Measurements from ENCODE around the gene THEM5. TPM values are rescaled to one million over a fixed set of nuclear protein-coding genes. Genes with fewer than 3 reads are reported as not detected.
"Not testable (repeated sequence)": the region's sequence is repeated elsewhere in the genome, so short reads cannot be mapped to it uniquely, and the experiment has no call there.

THEM5 gene
- total and polyA plus RNA-seq, 7 experiments from 2014 or later: not detected

DNA sequence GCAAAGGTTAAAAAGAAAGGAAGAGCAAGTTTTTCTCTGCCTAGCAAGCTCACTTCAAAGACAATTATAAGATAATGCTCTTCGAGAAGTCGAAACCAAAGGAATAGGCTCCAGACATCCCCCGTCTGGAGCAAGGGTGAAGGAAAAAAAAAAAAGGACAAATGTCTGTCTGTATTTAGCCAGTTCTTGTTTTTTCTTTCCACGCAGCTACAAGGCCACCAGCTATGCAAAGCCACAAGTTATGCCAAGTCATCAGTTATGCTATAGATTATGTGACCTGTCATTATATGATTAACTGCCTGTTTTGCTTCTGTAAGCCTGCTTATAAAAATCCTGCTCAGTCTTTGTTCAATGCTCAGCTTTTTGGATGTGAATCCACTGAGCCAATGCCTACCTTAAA lies 2.4 kb upstream of the THEM5 start:
- Histone ChIP-seq H3K4me1 (ENCODE audit: control insufficient read depth in 2 of 2, insufficient read depth in 2 of 2, low read length in 2 of 2) (no peaks in the 10 kb centered on the region), H3K27me3 (ENCODE audit: control insufficient read depth in 2 of 2, insufficient read depth in 2 of 2, low read length in 2 of 2) (no peaks in the 10 kb centered on the region), H3K4me3 (ENCODE audit: low read length) (no peak overlapping the region), H3K9me3 (ENCODE audit: control insufficient read depth in 2 of 3, low read length in 3 of 3) (no peaks in the 10 kb centered on the region), H3K36me3 (ENCODE audit: control insufficient read depth in 2 of 3, insufficient read depth in 3 of 3, low read length in 3 of 3) (no peaks in the 10 kb centered on the region), H3K27ac (ENCODE audit: low read depth, low read length) (no peak overlapping the region)
- Mint-ChIP-seq H3K36me3 (peaks cover 0 to 1% (median 0%) of the 10 kb centered on the region in 5 donors), H3K27ac (no peak overlapping the region), H3K4me1 (peaks cover 0 to 9% (median 0%) of the 10 kb centered on the region in 7 donors), H3K4me3 (no peak overlapping the region), H3K27me3 (peaks cover 0 to 5% (median 0%) of the 10 kb centered on the region in 5 donors), H3K9me3 (no peaks in the 10 kb centered on the region)
- ATAC-seq (no peak), DNase-seq (no peak)
- CTCF ChIA-PET: no interaction called here
- intact Hi-C loops (cut with micrococcal nuclease): no loop called here
- POLR2A ChIA-PET: no interaction called here

DNA sequence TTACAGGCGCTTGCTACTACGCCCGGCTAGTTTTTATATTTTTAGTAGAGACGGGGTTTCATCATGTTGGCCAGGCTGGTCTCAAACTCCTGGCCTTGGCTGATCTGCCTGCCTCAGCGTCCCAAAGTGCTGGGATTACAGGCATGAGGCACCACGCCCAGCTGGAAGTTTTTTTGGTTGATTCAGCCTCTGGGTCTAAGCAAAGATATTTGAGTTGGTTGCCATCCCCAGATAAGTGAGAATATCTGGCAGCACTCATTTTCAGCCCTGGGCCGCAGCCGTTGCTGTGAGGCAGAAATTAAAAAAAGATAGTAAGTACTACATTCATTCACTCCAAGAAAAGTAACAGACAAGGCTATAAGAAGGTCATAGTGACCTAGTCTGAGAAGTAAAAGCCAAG lies 2.0 kb upstream of the THEM5 start:
- H3K36me3 Mint-ChIP-seq; H3K4me1 ChIP-seq (ENCODE audit: control insufficient read depth in 2 of 2, insufficient read depth in 2 of 2, low read length in 2 of 2); H3K4me3 Mint-ChIP-seq; H3K4me3 ChIP-seq (ENCODE audit: low read length); intact Hi-C loops (cut with micrococcal nuclease); POLR2A ChIA-PET; H3K9me3 ChIP-seq (ENCODE audit: control insufficient read depth in 2 of 3, low read length in 3 of 3); CTCF ChIA-PET; H3K9me3 Mint-ChIP-seq; H3K27me3 Mint-ChIP-seq; ATAC-seq; H3K27ac Mint-ChIP-seq; H3K27me3 ChIP-seq (ENCODE audit: control insufficient read depth in 2 of 2, insufficient read depth in 2 of 2, low read length in 2 of 2); H3K36me3 ChIP-seq (ENCODE audit: control insufficient read depth in 2 of 3, insufficient read depth in 3 of 3, low read length in 3 of 3); H3K27ac ChIP-seq (ENCODE audit: low read depth, low read length): not testable (repeated sequence)
- peak in 1 of 9 donors; percentile 7 for DNase-seq
- peaks cover 0 to 11% (median 0%) of the 10 kb centered on the region in 7 donors for H3K4me1 Mint-ChIP-seq

DNA sequence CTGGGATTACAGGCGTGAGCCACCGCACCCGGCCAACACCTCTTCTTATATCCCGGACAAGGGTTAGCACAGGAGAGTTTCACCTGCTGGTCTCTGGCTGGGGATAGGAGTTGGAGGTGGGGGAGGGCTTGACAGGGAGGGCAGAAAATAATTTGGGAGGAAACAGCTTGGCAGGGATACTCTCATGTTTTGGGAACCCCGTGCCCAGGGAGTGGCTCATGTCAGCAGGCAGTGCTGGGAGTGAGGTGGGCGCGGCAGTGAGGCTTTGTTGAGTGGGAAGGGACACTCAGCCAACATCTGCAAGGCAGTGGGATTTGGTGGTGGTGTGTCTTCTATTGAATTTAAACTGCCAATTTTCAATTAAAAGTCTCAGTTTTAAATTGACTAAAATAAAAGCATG lies 1.1 kb upstream of the THEM5 start:
- ChIA-PET CTCF (no interaction called here), POLR2A (no interaction called here)
- no peaks in the 10 kb centered on the region for H3K9me3 Mint-ChIP-seq
- Histone ChIP-seq H3K27ac (ENCODE audit: low read depth, low read length) (no peak overlapping the region), H3K9me3 (ENCODE audit: control insufficient read depth in 2 of 3, low read length in 3 of 3) (no peaks in the 10 kb centered on the region), H3K27me3 (ENCODE audit: control insufficient read depth in 2 of 2, insufficient read depth in 2 of 2, low read length in 2 of 2) (no peaks in the 10 kb centered on the region), H3K4me3 (ENCODE audit: low read length) (no peak overlapping the region), H3K4me1 (ENCODE audit: control insufficient read depth in 2 of 2, insufficient read depth in 2 of 2, low read length in 2 of 2) (no peaks in the 10 kb centered on the region), H3K36me3 (ENCODE audit: control insufficient read depth in 2 of 3, insufficient read depth in 3 of 3, low read length in 3 of 3) (no peaks in the 10 kb centered on the region)
- peaks cover 0 to 7% (median 0%) of the 10 kb centered on the region in 5 donors for H3K27me3 Mint-ChIP-seq
- peaks cover 0 to 11% (median 0%) of the 10 kb centered on the region in 7 donors for H3K4me1 Mint-ChIP-seq
- ATAC-seq (no peak), DNase-seq (no peak)
- H3K4me3 Mint-ChIP-seq: no peak overlapping the region
- intact Hi-C loops (cut with micrococcal nuclease): no loop called here
- H3K27ac Mint-ChIP-seq: no peak overlapping the region
- H3K36me3 Mint-ChIP-seq: peaks cover 0 to 1% (median 0%) of the 10 kb centered on the region in 5 donors

DNA sequence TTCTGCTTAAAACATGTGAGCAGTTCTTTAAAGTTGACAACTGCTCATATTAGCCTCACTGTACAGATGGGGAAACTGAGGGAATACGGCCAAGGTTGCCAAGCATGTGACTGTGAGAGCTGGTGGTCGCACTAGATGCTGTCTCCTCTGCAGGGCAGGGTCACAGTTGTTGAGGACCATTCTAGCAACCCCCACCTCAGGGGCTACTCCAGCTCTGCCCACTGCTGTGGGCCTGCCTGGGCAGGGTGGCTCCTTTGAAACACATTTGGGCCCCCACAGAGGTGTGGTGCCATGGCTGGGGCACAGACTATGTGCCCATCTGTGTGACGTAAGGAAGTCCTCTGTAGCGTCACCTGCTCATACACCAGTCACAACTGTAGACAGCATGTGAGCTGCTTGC lies 779 bp downstream of the THEM5 start:
- Mint-ChIP-seq H3K4me3 (no peak overlapping the region), H3K27me3 (peaks cover 0 to 7% (median 0%) of the 10 kb centered on the region in 5 donors), H3K4me1 (peaks cover 0 to 11% (median 0%) of the 10 kb centered on the region in 7 donors), H3K27ac (no peak overlapping the region), H3K9me3 (no peaks in the 10 kb centered on the region), H3K36me3 (peaks cover 0 to 1% (median 0%) of the 10 kb centered on the region in 5 donors)
- Histone ChIP-seq H3K4me3 (ENCODE audit: low read length) (no peak overlapping the region), H3K36me3 (ENCODE audit: control insufficient read depth in 2 of 3, insufficient read depth in 3 of 3, low read length in 3 of 3) (no peaks in the 10 kb centered on the region), H3K4me1 (ENCODE audit: control insufficient read depth in 2 of 2, insufficient read depth in 2 of 2, low read length in 2 of 2) (no peaks in the 10 kb centered on the region), H3K27ac (ENCODE audit: low read depth, low read length) (no peak overlapping the region), H3K27me3 (ENCODE audit: control insufficient read depth in 2 of 2, insufficient read depth in 2 of 2, low read length in 2 of 2) (no peaks in the 10 kb centered on the region), H3K9me3 (ENCODE audit: control insufficient read depth in 2 of 3, low read length in 3 of 3) (no peaks in the 10 kb centered on the region)
- ATAC-seq (no peak), DNase-seq (no peak)
- POLR2A ChIA-PET: no interaction called here
- intact Hi-C loops (cut with micrococcal nuclease): no loop called here
- CTCF ChIA-PET: no interaction called here

DNA sequence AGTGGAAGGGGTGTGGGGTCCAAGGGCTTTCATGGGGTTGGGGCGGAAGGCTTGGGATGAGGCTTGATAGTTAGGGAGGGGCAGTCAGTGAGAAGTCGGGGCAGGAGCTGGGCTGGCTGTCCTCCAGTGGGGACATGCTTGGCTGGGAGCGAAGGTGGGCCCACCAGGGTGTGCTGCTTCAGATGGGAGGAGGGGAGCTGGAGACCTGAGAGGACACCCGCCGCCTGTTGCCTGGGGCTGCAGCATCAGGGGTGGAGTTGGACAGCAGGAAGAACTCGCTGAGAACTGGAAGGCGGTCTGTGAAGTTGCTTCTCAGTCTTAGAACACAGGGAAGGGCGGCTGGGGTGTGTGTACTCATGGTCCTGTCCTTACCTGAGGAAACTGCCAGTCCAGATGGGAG lies 1.6 kb downstream of the THEM5 start:
- intact Hi-C loops (cut with micrococcal nuclease): no loop called here
- H3K27me3 ChIP-seq (ENCODE audit: control insufficient read depth in 2 of 2, insufficient read depth in 2 of 2, low read length in 2 of 2): no peaks in the 10 kb centered on the region
- H3K27ac Mint-ChIP-seq: no peak overlapping the region
- H3K9me3 ChIP-seq (ENCODE audit: control insufficient read depth in 2 of 3, low read length in 3 of 3): no peaks in the 10 kb centered on the region
- H3K27ac ChIP-seq (ENCODE audit: low read depth, low read length): no peak overlapping the region
- no peak overlapping the region for H3K4me3 Mint-ChIP-seq
- ATAC-seq: no peak
- H3K4me1 ChIP-seq (ENCODE audit: control insufficient read depth in 2 of 2, insufficient read depth in 2 of 2, low read length in 2 of 2): no peaks in the 10 kb centered on the region
- DNase-seq: no peak
- peaks cover 0 to 7% (median 0%) of the 10 kb centered on the region in 5 donors for H3K27me3 Mint-ChIP-seq
- no peak overlapping the region for H3K4me3 ChIP-seq (ENCODE audit: low read length)
- POLR2A ChIA-PET: no interaction called here
- H3K36me3 ChIP-seq (ENCODE audit: control insufficient read depth in 2 of 3, insufficient read depth in 3 of 3, low read length in 3 of 3): no peaks in the 10 kb centered on the region
- no peaks in the 10 kb centered on the region for H3K9me3 Mint-ChIP-seq
- CTCF ChIA-PET: no interaction called here
- peaks cover 0 to 11% (median 0%) of the 10 kb centered on the region in 7 donors for H3K4me1 Mint-ChIP-seq
- peaks cover 0 to 1% (median 0%) of the 10 kb centered on the region in 5 donors for H3K36me3 Mint-ChIP-seq

DNA sequence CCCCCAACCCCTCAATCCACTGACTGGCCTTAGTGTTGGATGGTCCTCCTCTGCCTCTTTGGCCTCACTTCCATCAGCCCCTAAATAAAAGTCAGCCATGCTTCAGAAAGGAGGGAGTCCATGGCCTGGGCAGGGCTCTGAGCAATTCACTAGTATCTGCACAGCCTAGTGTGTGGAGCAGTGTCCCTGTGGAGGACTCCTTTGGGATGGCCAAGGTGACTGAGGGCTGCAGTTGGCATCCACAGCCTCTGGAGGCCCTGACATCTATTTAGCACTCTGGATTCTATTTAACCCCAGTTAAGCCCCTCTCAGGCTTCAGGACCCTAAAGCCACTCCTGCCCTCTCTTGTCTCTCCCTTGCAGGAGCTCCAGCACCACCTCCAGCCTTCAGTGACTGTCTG lies 3.6 kb downstream of the THEM5 start:
- H3K4me3 ChIP-seq (ENCODE audit: low read length): no peak overlapping the region
- no peak overlapping the region for H3K27ac ChIP-seq (ENCODE audit: low read depth, low read length)
- CTCF ChIA-PET: no interaction called here
- no peaks in the 10 kb centered on the region for H3K27me3 ChIP-seq (ENCODE audit: control insufficient read depth in 2 of 2, insufficient read depth in 2 of 2, low read length in 2 of 2)
- H3K4me3 Mint-ChIP-seq: no peak overlapping the region
- peaks cover 0 to 2% (median 0%) of the 10 kb centered on the region in 5 donors for H3K36me3 Mint-ChIP-seq
- DNase-seq (no peak), ATAC-seq (no peak)
- H3K4me1 ChIP-seq (ENCODE audit: control insufficient read depth in 2 of 2, insufficient read depth in 2 of 2, low read length in 2 of 2): no peaks in the 10 kb centered on the region
- H3K9me3 Mint-ChIP-seq: no peaks in the 10 kb centered on the region
- no peak overlapping the region for H3K27ac Mint-ChIP-seq
- H3K27me3 Mint-ChIP-seq: peaks cover 0 to 7% (median 0%) of the 10 kb centered on the region in 5 donors
- intact Hi-C loops (cut with micrococcal nuclease): no loop called here
- H3K36me3 ChIP-seq (ENCODE audit: control insufficient read depth in 2 of 3, insufficient read depth in 3 of 3, low read length in 3 of 3): no peaks in the 10 kb centered on the region
- POLR2A ChIA-PET: no interaction called here
- no peaks in the 10 kb centered on the region for H3K9me3 ChIP-seq (ENCODE audit: control insufficient read depth in 2 of 3, low read length in 3 of 3)
- peaks cover 0 to 14% (median 0%) of the 10 kb centered on the region in 7 donors for H3K4me1 Mint-ChIP-seq

DNA sequence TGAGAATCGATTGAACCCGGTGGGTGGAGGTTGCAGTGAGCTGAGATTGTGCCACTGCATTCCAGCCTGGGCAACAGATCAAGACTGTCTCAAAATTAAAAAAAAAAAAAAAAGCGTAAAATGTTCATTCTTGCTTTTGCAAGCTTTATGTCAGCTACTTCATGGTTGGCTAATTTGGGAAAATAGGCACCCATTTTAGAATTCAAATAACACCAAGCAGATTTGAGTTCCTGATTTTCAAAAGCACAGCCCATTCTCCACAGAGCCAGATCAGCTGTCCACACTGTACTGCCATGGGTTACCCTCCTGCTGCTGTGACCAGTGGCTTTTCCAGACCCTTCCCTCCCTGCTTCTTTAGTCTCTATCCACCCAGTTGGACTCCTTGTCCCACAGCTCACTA lies 4.4 kb downstream of the THEM5 start:
- POLR2A ChIA-PET: interaction anchor here (0.6 kb wide), 1 partner anchor 59 kb away, joined by 3 read pairs; no protein-coding TSS in a partner anchor
- Histone ChIP-seq H3K27ac (ENCODE audit: low read depth, low read length) (no peak overlapping the region), H3K4me1 (ENCODE audit: control insufficient read depth in 2 of 2, insufficient read depth in 2 of 2, low read length in 2 of 2) (no peaks in the 10 kb centered on the region), H3K9me3 (ENCODE audit: control insufficient read depth in 2 of 3, low read length in 3 of 3) (no peaks in the 10 kb centered on the region), H3K36me3 (ENCODE audit: control insufficient read depth in 2 of 3, insufficient read depth in 3 of 3, low read length in 3 of 3) (no peaks in the 10 kb centered on the region), H3K27me3 (ENCODE audit: control insufficient read depth in 2 of 2, insufficient read depth in 2 of 2, low read length in 2 of 2) (no peaks in the 10 kb centered on the region), H3K4me3 (ENCODE audit: low read length) (no peak overlapping the region)
- CTCF ChIA-PET: interaction anchor here (1.1 kb wide), 1 partner anchor 154 kb away, joined by 3 read pairs; no protein-coding TSS in a partner anchor
- DNase-seq (no peak), ATAC-seq (no peak)
- Mint-ChIP-seq H3K9me3 (no peaks in the 10 kb centered on the region), H3K27me3 (peaks cover 0 to 7% (median 0%) of the 10 kb centered on the region in 5 donors), H3K36me3 (peaks cover 0 to 6% (median 0%) of the 10 kb centered on the region in 5 donors), H3K4me3 (no peak overlapping the region), H3K4me1 (peaks cover 0 to 18% (median 0%) of the 10 kb centered on the region in 7 donors), H3K27ac (peak overlapping the region in 1 of 9 donors; percentile 60)
- intact Hi-C loops (cut with micrococcal nuclease): no loop called here

All from naive thymus-derived CD4-positive, alpha-beta T cell (primary cell).